Neuronal stem cell (in vitro differentiated cells): ENCODE measurements around the gene KIF6.

Experiments
- DNase-seq: peaks from one replicate; pipeline ENCODE4 v3.0.0-alpha.2; 2013; ENCODE audit warnings: low spot score
- H2AFZ ChIP-seq: one replicate; pipeline ENCODE4 v1.6.1; 2013; ENCODE audit warnings: mild to moderate bottlenecking, low read length, inconsistent platforms
- H2AK5ac ChIP-seq: 2 replicates; pipeline ENCODE4 v1.6.1; 2013; ENCODE audit warnings: low read depth, mild to moderate bottlenecking, inconsistent platforms, low read length, moderate library complexity, mixed read lengths
- H2BK120ac ChIP-seq: 2 replicates; pipeline ENCODE4 v1.6.1; 2013; ENCODE audit warnings: low read depth, mild to moderate bottlenecking, inconsistent platforms, low read length, moderate library complexity, mixed read lengths
- H2BK12ac ChIP-seq: one replicate; pipeline ENCODE4 v1.6.1; 2013; ENCODE audit warnings: low read length, inconsistent platforms
- H2BK15ac ChIP-seq: 2 replicates; pipeline ENCODE4 v1.6.1; 2013; ENCODE audit warnings: mild to moderate bottlenecking, low read length, inconsistent platforms, mixed read lengths
- H2BK5ac ChIP-seq: one replicate; pipeline ENCODE4 v1.6.1; 2013; ENCODE audit warnings: inconsistent platforms, mild to moderate bottlenecking, low read length, moderate library complexity
- H3K14ac ChIP-seq: one replicate; pipeline ENCODE4 v1.6.1; 2013; ENCODE audit warnings: low read length, inconsistent platforms
- H3K18ac ChIP-seq: 2 replicates; pipeline ENCODE4 v1.6.1; 2013; ENCODE audit warnings: low read length, inconsistent platforms
- H3K23ac ChIP-seq: 2 replicates; pipeline ENCODE4 v1.6.1; 2013; ENCODE audit warnings: low read depth, mild to moderate bottlenecking, mixed read lengths, low read length, inconsistent platforms; ENCODE audit not compliant: poor library complexity
- H3K27ac ChIP-seq: replicated peaks from 3 replicates; pipeline ENCODE4 v1.5.1; 2013; ENCODE audit warnings: low read length, inconsistent platforms
- H3K27me3 ChIP-seq, 3 experiments: 2 replicates each; pipeline ENCODE4 v1.6.1; 2013; ENCODE audit warnings: low read length in 3 of 3, mild to moderate bottlenecking in 2 of 3, inconsistent platforms in 1 of 3, low read depth in 1 of 3, mixed read lengths in 1 of 3, moderate library complexity in 1 of 3; ENCODE audit not compliant: control insufficient read depth in 3 of 3, insufficient read depth in 3 of 3
- H3K36me3 ChIP-seq, 2 donors: replicated peaks in 1 of 2; 2 replicates each; pipeline ENCODE4 v1.6.1; 2013; ENCODE audit warnings: low read length in 2 of 2; ENCODE audit not compliant: control insufficient read depth in 2 of 2, insufficient read depth in 2 of 2
- H3K4ac ChIP-seq: 2 replicates; pipeline ENCODE4 v1.6.1; 2013; ENCODE audit warnings: inconsistent platforms, mild to moderate bottlenecking, low read length, moderate library complexity
- H3K4me1 ChIP-seq, 2 donors: 1 replicate in 1 of 2; 2 replicates in 1 of 2; pipeline ENCODE4 v1.6.1; 2013; ENCODE audit warnings: low read length in 2 of 2, low read depth in 1 of 2; ENCODE audit not compliant: control insufficient read depth in 2 of 2, insufficient read depth in 1 of 2
- H3K4me2 ChIP-seq: one replicate; pipeline ENCODE4 v1.6.1; 2013; ENCODE audit warnings: mild to moderate bottlenecking, low read length, inconsistent platforms; ENCODE audit not compliant: insufficient read depth, poor library complexity, severe bottlenecking
- H3K4me3 ChIP-seq, 2 donors: 2 replicates each; pipeline ENCODE4 v1.5.1; 2013; ENCODE audit warnings: low read length in 2 of 2, mild to moderate bottlenecking in 2 of 2, inconsistent platforms in 1 of 2, moderate library complexity in 1 of 2
- H3K79me1 ChIP-seq: one replicate; pipeline ENCODE4 v1.6.1; 2013; ENCODE audit warnings: low read depth, mild to moderate bottlenecking, inconsistent platforms, low read length, moderate library complexity
- H3K9ac ChIP-seq: one replicate; pipeline ENCODE4 v1.6.1; 2013; ENCODE audit warnings: mild to moderate bottlenecking, low read depth, low read length, inconsistent platforms; ENCODE audit not compliant: poor library complexity
- H3K9me3 ChIP-seq, 2 donors: replicated peaks in 1 of 2; 2 replicates each; pipeline versions ENCODE3 to v1.6.1; 2013; ENCODE audit warnings: low read length in 2 of 2, mild to moderate bottlenecking in 2 of 2, inconsistent platforms in 1 of 2, low read depth in 1 of 2, mixed read lengths in 1 of 2, moderate library complexity in 1 of 2; ENCODE audit not compliant: control insufficient read depth in 2 of 2, insufficient read depth in 1 of 2
- H4K8ac ChIP-seq: one replicate; pipeline ENCODE4 v1.6.1; 2013; ENCODE audit warnings: low read depth, mild to moderate bottlenecking, inconsistent platforms, low read length, moderate library complexity
- H4K91ac ChIP-seq: one replicate; pipeline ENCODE4 v1.6.1; 2013; ENCODE audit warnings: low read length, low read depth, mild to moderate bottlenecking, inconsistent platforms; ENCODE audit not compliant: poor library complexity
- whole genome bisulfite sequencing, 2 donors: extraction: QIAGEN DNeasy Blood & Tissue Kit; methylation state at CpG; one replicate each; pipeline ENCODE4 v1.1.7; 2013; ENCODE audit warnings: missing lambda C conversion rate in 2 of 2, mixed read lengths in 1 of 2; ENCODE audit not compliant: insufficient read length in 2 of 2, insufficient replicate concordance in 1 of 2; ENCODE audit errors: extremely low coverage in 2 of 2; 5-methylcytosine and 5-hydroxymethylcytosine counted together

Gene KIF6

DNA sequence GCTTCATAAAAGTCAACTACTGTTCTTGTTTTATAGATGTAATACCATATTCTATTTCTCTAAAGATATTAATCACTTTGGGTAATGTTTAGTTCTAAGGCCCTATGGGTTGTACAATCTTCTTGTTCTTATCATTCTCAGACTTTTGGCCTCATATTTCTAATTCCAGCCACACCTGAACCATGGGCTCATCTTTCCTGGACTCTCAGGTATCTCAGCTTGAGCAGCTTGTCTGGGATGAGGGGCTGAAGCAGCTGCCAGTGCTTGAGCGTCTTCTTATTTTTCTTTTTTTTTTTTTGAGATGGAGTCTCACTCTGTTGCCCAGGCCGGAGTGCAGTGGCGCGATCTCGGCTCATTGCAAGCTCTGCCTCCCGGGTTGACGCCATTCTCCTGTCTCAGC, 150.2 kb downstream of the KIF6 start:
- H2BK5ac ChIP-seq: no peak overlapping the region
- no peak overlapping the region for H2BK15ac ChIP-seq
- no peaks in the 10 kb centered on the region for H3K79me1 ChIP-seq
- no peak overlapping the region for H3K4ac ChIP-seq
- H4K8ac ChIP-seq: no peak overlapping the region
- no peak overlapping the region for H2AK5ac ChIP-seq
- H3K4me2 ChIP-seq: no peak overlapping the region
- no peak overlapping the region for H3K27ac ChIP-seq
- no peak overlapping the region for H3K14ac ChIP-seq
- no peak overlapping the region for H2BK120ac ChIP-seq
- no peak for DNase-seq
- peaks cover 0 to 3% of the 10 kb centered on the region in 2 donors for H3K9me3 ChIP-seq
- H2AFZ ChIP-seq: no peak overlapping the region
- H3K27me3 ChIP-seq: no peaks in the 10 kb centered on the region
- no peak overlapping the region for H3K23ac ChIP-seq
- no peak overlapping the region for H4K91ac ChIP-seq
- no peak overlapping the region for H3K4me3 ChIP-seq
- H3K36me3 ChIP-seq: no peaks in the 10 kb centered on the region
- H3K18ac ChIP-seq: no peak overlapping the region
- H2BK12ac ChIP-seq: no peak overlapping the region
- no CpG with 5 or more reads among the region's 7 CpGs for WGBS, 2 donors
- H3K4me1 ChIP-seq: peaks cover 0 to 1% of the 10 kb centered on the region in 2 donors
- no peak overlapping the region for H3K9ac ChIP-seq

DNA sequence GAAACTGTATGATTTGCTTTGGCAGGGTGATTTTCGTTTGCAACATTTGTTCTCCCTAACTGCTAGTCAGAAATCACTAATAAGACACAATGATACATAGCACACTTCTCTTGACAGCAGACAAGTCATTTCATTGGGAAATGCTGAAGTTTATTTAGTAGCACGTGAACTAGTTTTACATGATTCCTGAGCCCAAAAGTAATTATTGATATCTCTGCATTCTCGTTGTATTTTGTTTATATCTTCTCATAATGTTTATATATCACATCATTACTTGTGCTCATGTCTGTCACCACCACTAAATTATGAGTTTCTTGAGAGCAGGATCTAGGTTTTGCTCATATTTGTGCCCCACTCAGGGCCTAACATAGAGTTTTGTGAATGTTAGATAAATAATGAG, 151.7 kb downstream of the KIF6 start:
- no peak overlapping the region for H4K8ac ChIP-seq
- no CpG with 5 or more reads among the region's 3 CpGs for WGBS, 2 donors
- H3K18ac ChIP-seq: no peak overlapping the region
- no peak overlapping the region for H2BK15ac ChIP-seq
- no peaks in the 10 kb centered on the region for H3K36me3 ChIP-seq
- H4K91ac ChIP-seq: no peak overlapping the region
- H3K4me2 ChIP-seq: no peak overlapping the region
- H2AK5ac ChIP-seq: no peak overlapping the region
- no peak overlapping the region for H3K9ac ChIP-seq
- H2AFZ ChIP-seq: no peak overlapping the region
- no peaks in the 10 kb centered on the region for H3K27me3 ChIP-seq
- DNase-seq: no peak
- H3K23ac ChIP-seq: no peak overlapping the region
- H2BK5ac ChIP-seq: no peak overlapping the region
- H3K4me1 ChIP-seq: peaks cover 0 to 1% of the 10 kb centered on the region in 2 donors
- H2BK12ac ChIP-seq: no peak overlapping the region
- no peak overlapping the region for H3K14ac ChIP-seq
- peaks cover 0 to 3% of the 10 kb centered on the region in 2 donors for H3K9me3 ChIP-seq
- H2BK120ac ChIP-seq: no peak overlapping the region
- H3K27ac ChIP-seq: no peak overlapping the region
- H3K4me3 ChIP-seq: no peak overlapping the region
- H3K79me1 ChIP-seq: no peaks in the 10 kb centered on the region
- H3K4ac ChIP-seq: no peak overlapping the region

DNA sequence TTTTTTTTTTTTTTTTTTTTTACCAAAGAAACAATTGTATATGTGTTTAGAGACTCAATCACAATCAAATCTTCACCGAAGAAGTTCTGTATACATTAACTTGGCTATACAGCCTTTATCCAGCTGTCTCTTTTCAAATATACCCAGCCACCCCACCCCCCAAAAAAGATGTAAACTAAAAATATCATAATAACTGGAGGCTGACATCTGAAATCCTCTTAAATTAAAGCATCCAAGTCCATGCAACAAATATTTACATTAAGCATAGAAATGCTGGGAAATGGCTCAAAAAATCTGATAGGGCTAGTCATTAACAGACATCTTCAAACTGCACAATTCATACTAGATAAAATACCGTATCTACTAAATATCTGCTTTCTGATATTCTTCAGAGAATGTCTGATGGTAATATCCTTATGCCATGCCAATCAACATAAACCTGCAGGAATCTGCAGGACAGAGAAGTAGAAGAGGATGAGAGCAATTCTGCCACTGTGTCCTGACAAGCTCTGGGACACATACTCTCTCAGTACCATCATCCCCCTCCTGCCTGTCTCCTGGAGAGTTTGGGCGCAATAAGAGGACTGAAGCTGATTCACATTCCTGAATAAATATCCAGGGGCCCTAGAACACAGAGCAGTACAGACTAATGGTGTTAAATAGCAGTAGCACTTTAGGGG, 152.4 kb downstream of the KIF6 start:
- Histone ChIP-seq H4K91ac (no peak overlapping the region), H3K36me3 (no peaks in the 10 kb centered on the region), H3K14ac (no peak overlapping the region), H2AFZ (no peak overlapping the region), H3K23ac (no peak overlapping the region), H3K27me3 (no peaks in the 10 kb centered on the region), H3K79me1 (no peaks in the 10 kb centered on the region), H2BK120ac (no peak overlapping the region), H3K18ac (no peak overlapping the region), H3K4me1 (peaks cover 0 to 1% of the 10 kb centered on the region in 2 donors), H2BK12ac (no peak overlapping the region), H3K4me3 (no peak overlapping the region), H3K4ac (no peak overlapping the region), H3K27ac (no peak overlapping the region), H2BK5ac (no peak overlapping the region), H2AK5ac (no peak overlapping the region), H4K8ac (no peak overlapping the region), H2BK15ac (no peak overlapping the region), H3K4me2 (no peak overlapping the region), H3K9me3 (peaks cover 0 to 3% of the 10 kb centered on the region in 2 donors), H3K9ac (no peak overlapping the region)
- DNase-seq: no peak
- no CpG with 5 or more reads among the region's 3 CpGs for WGBS, 2 donors

DNA sequence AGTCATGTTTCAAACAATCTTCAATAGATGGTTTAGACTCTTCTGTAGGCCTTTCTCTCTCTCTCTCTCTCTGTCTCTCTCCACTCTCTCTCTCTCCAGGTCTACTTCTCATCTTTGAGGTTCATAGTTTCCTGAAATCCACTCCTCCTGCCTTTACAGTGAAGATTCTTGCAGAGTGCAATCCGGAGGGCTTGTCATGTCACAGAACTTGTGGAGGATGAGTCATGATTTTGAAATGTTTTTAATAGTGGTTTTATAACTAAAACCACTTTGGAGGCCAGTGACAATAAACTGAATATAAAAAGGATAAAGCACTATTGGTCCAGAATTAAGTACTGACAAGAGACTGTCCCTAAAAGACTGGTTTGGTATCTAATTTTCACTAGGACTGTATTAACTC, 156.3 kb downstream of the KIF6 start:
- DNase-seq: no peak
- no CpG with 5 or more reads among the region's 1 CpG for WGBS, 2 donors

More for the DNA sequence above, 156.3 kb downstream of the KIF6 start:
- Histone ChIP-seq H4K8ac (no peak overlapping the region), H2BK5ac (no peak overlapping the region), H3K23ac (no peak overlapping the region), H3K4ac (no peak overlapping the region), H3K36me3 (no peaks in the 10 kb centered on the region), H3K27me3 (no peaks in the 10 kb centered on the region), H3K9me3 (no peaks in the 10 kb centered on the region), H3K14ac (no peak overlapping the region), H2BK12ac (no peak overlapping the region), H3K9ac (no peak overlapping the region), H2BK120ac (no peak overlapping the region), H3K4me2 (no peak overlapping the region), H3K4me3 (no peak overlapping the region), H2AFZ (no peak overlapping the region), H3K79me1 (no peaks in the 10 kb centered on the region), H3K27ac (no peak overlapping the region), H2BK15ac (no peak overlapping the region), H3K4me1 (peaks cover 0 to 3% of the 10 kb centered on the region in 2 donors), H3K18ac (no peak overlapping the region), H4K91ac (no peak overlapping the region), H2AK5ac (no peak overlapping the region)
